RWPE2 (cell line): Measurements from ENCODE around the gene OR1L8.
"Not testable (repeated sequence)": the region's sequence is repeated elsewhere in the genome, so short reads cannot be mapped to it uniquely, and the experiment has no call there.

Source experiments
- ATAC-seq: fragments of 200-7000 bp; cut with Tn5 transposase; 3 replicates; pipeline ENCODE4 v1.9.1; 2021; ENCODE audit warnings: low read depth
- DNase-seq: peaks from one replicate; pipeline ENCODE4 v3.0.0-alpha.2; 2020; ENCODE audit warnings: low spot score
- H3K27ac ChIP-seq: fragments of 450-650 bp; 2 replicates; pipeline ENCODE4 v1.5.1; 2017; ENCODE audit warnings: mild to moderate bottlenecking; ENCODE audit not compliant: poor library complexity, severe bottlenecking
- H3K27me3 ChIP-seq: fragments of 250-450 bp; sonication (Bioruptor Pico); 2 replicates; pipeline ENCODE4 v1.5.1; 2021; ENCODE audit warnings: mild to moderate bottlenecking, moderate library complexity; ENCODE audit not compliant: insufficient read depth, poor library complexity, severe bottlenecking
- H3K36me3 ChIP-seq: fragments of 250-450 bp; sonication (Bioruptor Pico); 2 replicates; pipeline ENCODE4 v1.5.1; 2020; ENCODE audit warnings: low read depth, mild to moderate bottlenecking, moderate library complexity
- H3K4me1 ChIP-seq: fragments of 250-450 bp; sonication (Bioruptor Pico); 2 replicates; pipeline ENCODE4 v1.5.1; 2021; ENCODE audit warnings: mild to moderate bottlenecking, moderate library complexity; ENCODE audit not compliant: insufficient read depth, poor library complexity, severe bottlenecking
- H3K4me3 ChIP-seq: fragments of 250-450 bp; sonication (Bioruptor Pico); 2 replicates; pipeline ENCODE4 v1.5.1; 2021; ENCODE audit warnings: mild to moderate bottlenecking, moderate library complexity; ENCODE audit not compliant: severe bottlenecking
- H3K9me3 ChIP-seq: fragments of 250-450 bp; sonication (Bioruptor Pico); 2 replicates; pipeline ENCODE4 v1.5.1; 2021; ENCODE audit warnings: mild to moderate bottlenecking, moderate library complexity; ENCODE audit not compliant: severe bottlenecking
- TF ChIP-seq, protein P1 (sequence below): fragments of 450-650 bp; IDR thresholded peaks from one replicate; pipeline ENCODE4 v1.5.1; 2017; ENCODE audit warnings: mild to moderate bottlenecking, moderate library complexity; ENCODE audit not compliant: poor library complexity, severe bottlenecking

OR1L8 gene

DNA sequence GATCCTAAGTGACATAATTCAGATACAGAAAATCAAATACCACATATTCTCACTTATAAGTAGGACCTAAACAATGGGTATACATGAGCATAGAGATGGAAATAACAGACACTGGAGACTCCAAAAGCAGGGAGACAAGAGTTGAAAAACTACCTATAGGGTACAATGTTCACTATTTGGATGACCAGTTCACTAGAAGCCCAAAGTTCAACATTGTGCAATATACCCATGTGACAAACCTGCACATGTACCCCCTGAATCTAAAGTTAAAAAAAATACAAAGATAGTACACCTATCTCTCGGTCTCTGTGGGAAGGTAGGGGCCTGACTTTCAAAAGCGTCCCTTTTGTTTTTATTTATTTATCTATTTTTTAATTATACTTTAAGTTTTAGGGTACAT lies 44.4 kb downstream of the OR1L8 start:
- ATAC-seq, result no peak

DNA sequence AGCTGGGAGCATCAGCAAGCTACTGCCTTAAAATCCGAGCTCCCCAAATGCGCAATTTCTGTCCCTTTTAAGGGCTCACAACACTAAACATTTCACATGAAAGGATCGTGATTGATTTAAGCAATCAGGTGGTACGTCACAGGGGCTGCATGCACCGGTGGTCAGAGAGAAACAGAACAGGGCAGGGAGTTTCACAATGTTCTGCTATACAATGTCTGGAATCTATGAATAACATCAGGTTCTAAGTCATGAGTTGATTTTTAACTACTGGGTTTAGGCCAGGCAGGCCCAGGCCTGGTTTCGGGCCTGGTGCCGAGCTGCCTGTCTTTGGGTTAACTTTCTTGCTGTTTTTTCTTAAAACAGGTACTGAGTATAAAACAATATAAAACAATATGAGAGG lies 46.1 kb downstream of the OR1L8 start:
- not testable (repeated sequence) for H3K9me3 ChIP-seq, ATAC-seq, H3K27ac ChIP-seq, H3K36me3 ChIP-seq, H3K4me3 ChIP-seq, H3K4me1 ChIP-seq, H3K27me3 ChIP-seq, DNase-seq

More for the DNA sequence above, 44.4 kb downstream of the OR1L8 start:
- Histone ChIP-seq H3K4me1 (no peaks in the 10 kb centered on the region), H3K9me3 (no peaks in the 10 kb centered on the region), H3K36me3 (no peaks in the 10 kb centered on the region), H3K27me3 (peaks cover 7% of the 10 kb centered on the region), H3K4me3 (no peak overlapping the region), H3K27ac (no peak overlapping the region)
- TF ChIP-seq, protein P1, sequence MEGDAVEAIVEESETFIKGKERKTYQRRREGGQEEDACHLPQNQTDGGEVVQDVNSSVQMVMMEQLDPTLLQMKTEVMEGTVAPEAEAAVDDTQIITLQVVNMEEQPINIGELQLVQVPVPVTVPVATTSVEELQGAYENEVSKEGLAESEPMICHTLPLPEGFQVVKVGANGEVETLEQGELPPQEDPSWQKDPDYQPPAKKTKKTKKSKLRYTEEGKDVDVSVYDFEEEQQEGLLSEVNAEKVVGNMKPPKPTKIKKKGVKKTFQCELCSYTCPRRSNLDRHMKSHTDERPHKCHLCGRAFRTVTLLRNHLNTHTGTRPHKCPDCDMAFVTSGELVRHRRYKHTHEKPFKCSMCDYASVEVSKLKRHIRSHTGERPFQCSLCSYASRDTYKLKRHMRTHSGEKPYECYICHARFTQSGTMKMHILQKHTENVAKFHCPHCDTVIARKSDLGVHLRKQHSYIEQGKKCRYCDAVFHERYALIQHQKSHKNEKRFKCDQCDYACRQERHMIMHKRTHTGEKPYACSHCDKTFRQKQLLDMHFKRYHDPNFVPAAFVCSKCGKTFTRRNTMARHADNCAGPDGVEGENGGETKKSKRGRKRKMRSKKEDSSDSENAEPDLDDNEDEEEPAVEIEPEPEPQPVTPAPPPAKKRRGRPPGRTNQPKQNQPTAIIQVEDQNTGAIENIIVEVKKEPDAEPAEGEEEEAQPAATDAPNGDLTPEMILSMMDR, result no peak
- DNase-seq, result no peak

DNA sequence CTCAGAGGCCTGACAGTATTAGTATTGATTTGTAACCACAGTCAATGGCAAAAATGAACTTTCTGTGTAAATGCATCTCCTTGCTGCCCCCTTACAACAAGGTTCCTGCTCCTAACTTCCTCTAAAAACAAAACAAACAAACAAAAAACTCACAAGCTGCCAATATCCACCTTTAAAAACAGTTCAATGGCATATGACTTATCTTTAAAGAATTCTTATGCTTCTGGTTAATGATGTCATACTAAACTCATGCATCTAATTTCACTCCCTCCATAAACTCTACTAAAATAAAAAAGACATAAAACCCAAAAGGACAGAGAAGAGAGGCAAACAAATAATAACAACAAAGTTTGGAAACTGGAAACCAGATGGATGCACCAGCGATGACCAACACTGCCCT lies 47.0 kb downstream of the OR1L8 start:
- Histone ChIP-seq H3K4me3 (no peak overlapping the region), H3K36me3 (no peaks in the 10 kb centered on the region), H3K27me3 (no peaks in the 10 kb centered on the region), H3K9me3 (no peaks in the 10 kb centered on the region), H3K27ac (no peak overlapping the region), H3K4me1 (no peaks in the 10 kb centered on the region)
- TF ChIP-seq, protein P1, result no peak
- DNase-seq (no peak), ATAC-seq (no peak)

DNA sequence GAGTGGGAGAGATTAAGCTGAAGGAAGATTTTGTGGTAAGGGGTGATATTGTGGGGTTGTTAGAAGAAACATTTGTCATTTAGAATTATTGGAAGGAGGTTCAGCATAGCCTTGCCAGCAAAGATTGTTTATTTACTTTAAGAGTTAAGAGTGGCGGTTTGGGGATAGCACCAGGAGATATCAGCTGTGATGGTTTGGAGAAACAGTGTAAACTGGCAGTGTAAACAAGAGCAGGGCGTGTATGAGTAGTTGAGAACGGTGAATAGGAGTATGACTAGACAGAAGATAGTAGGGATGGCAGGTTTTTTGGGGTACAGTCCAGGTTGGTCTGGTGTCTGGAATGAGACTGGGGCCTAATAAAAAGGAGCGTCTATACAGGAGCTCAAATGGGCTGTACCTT lies 52.0 kb downstream of the OR1L8 start:
- not testable (repeated sequence) for H3K9me3 ChIP-seq, H3K4me3 ChIP-seq, H3K27ac ChIP-seq, H3K4me1 ChIP-seq, ATAC-seq, H3K27me3 ChIP-seq, H3K36me3 ChIP-seq, DNase-seq

DNA sequence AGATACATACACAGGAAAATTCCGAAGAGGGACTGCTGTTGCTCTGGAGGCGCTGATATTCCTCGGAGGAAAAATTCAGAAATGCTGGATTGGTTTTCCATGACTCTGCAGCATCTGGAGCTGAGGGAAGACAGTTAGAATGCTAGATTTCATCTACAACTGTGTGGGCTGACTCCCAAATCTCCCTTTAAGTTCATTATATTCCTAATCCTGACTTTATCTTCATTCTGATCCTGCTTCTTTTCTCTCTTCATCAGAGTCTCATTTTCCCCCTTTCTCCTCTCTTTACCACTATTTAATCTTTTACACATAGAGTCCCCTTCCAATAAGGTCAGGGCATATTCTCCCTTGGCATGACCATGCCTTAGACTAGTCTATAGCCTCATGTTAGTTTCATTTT lies 56.0 kb downstream of the OR1L8 start, which contains the start of gene OR1N1:
TSS of gene OR1N1 (minus strand) at position 101 of the 400 bp plus-strand sequence. CDS start at position 101, 0 bp downstream.
- Histone ChIP-seq H3K4me3 (no peak within 1 kb of the TSS), H3K4me1 (no peaks in the 10 kb centered on the region), H3K9me3 (no peaks in the 10 kb centered on the region), H3K36me3 (no peaks in the 10 kb centered on the region), H3K27ac (no peak within 1 kb of the TSS), H3K27me3 (peaks cover 9% of the 10 kb centered on the region)
- TF ChIP-seq, protein P1, result no peak
- ATAC-seq (no peak), DNase-seq (no peak)

DNA sequence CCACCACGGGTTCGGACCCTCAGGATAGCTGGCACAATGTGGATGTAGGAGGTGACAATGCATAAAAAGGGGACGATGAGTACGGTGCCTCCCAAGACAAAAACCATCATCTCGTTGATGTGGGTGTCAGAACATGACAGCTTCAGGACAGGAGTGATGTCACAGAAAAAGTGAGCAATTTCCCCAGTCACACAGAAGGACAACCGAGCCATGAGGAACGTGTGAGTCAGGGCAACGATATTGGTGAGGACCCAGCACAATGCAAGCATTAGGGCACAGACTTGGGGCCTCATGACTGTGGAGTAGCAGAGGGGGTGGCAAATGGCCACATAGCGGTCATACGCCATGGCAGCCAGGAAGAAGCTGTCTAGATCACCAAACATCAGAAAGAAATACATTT lies 56.6 kb downstream of the OR1L8 start:
- no peaks in the 10 kb centered on the region for H3K36me3 ChIP-seq
- H3K9me3 ChIP-seq, result no peaks in the 10 kb centered on the region
- no peak overlapping the region for H3K4me3 ChIP-seq
- ATAC-seq (no peak), DNase-seq (no peak)
- peaks cover 9% of the 10 kb centered on the region for H3K27me3 ChIP-seq
- H3K27ac ChIP-seq, result no peak overlapping the region
- TF ChIP-seq, protein P1, result no peak
- H3K4me1 ChIP-seq, result no peaks in the 10 kb centered on the region
